NCI-H1694 treated with DMSO at 0.1 percent for 48 hours (cell line): ENCODE results near the gene CUBN.

Source experiments
- DNase-seq: peaks from one replicate; lab custom pipeline; 2025; lab: John Stamatoyannopoulos, UW

The CUBN gene

GRCh38 chr10:16916496-16916895, 213.1 kb downstream of the CUBN start:
- DNase-seq = no peak

- no peak for DNase-seq
Measured at GRCh38 chr10:16915300-16915699, 214.3 kb downstream of the CUBN start.

- DNase-seq = no peak
Measured at GRCh38 chr10:16913266-16913665, 216.3 kb downstream of the CUBN start.

GRCh38 chr10:16910793-16911164, 218.8 kb downstream of the CUBN start:
- no peak for DNase-seq

GRCh38 chr10:16909961-16910792, 219.4 kb downstream of the CUBN start:
- no peak for DNase-seq

GRCh38 chr10:16909271-16909767, 220.3 kb downstream of the CUBN start:
- DNase-seq = no peak

- no peak for DNase-seq
Measured at GRCh38 chr10:16907687-16908086, 221.9 kb downstream of the CUBN start.

GRCh38 chr10:16905320-16905719, 224.3 kb downstream of the CUBN start:
- no peak for DNase-seq

GRCh38 chr10:16904639-16905061, 225.0 kb downstream of the CUBN start:
- DNase-seq = no peak

- no peak for DNase-seq
Measured at GRCh38 chr10:16904049-16904448, 225.6 kb downstream of the CUBN start.

GRCh38 chr10:16902606-16903005, 227.0 kb downstream of the CUBN start:
- no peak for DNase-seq

- DNase-seq = no peak
Measured at GRCh38 chr10:16901106-16901505, 228.5 kb downstream of the CUBN start.

GRCh38 chr10:16896993-16897392, 232.6 kb downstream of the CUBN start:
- DNase-seq = no peak

- DNase-seq = no peak
Measured at GRCh38 chr10:16894821-16895220, 234.8 kb downstream of the CUBN start.

GRCh38 chr10:16893664-16894063, 235.9 kb downstream of the CUBN start:
- no peak for DNase-seq

- DNase-seq = no peak
Measured at GRCh38 chr10:16891375-16892313, 238.0 kb downstream of the CUBN start.

GRCh38 chr10:16890691-16891090, 238.9 kb downstream of the CUBN start:
- DNase-seq = no peak

- DNase-seq = no peak
Measured at GRCh38 chr10:16887565-16887964, 242.0 kb downstream of the CUBN start.

GRCh38 chr10:16886031-16886430, 243.6 kb downstream of the CUBN start:
- DNase-seq = no peak

- no peak for DNase-seq
Measured at GRCh38 chr10:16884497-16884896, 245.1 kb downstream of the CUBN start.

- no peak for DNase-seq
Measured at GRCh38 chr10:16883084-16883483, 246.5 kb downstream of the CUBN start.

- DNase-seq = no peak
Measured at GRCh38 chr10:16870331-16870730, 259.3 kb downstream of the CUBN start.

GRCh38 chr10:16867990-16868389, 261.6 kb downstream of the CUBN start:
- DNase-seq = no peak
